Neural progenitor cell (in vitro differentiated cells): ENCODE measurements around the gene ASXL2.

Experiments used
- CTCF ChIP-seq: fragments of 200-600 bp; sonication (generic); IDR thresholded peaks from 2 replicates; pipeline ENCODE4 v1.5.1; 2017; ENCODE audit warnings: antibody characterized with exemption, mild to moderate bottlenecking
- EZH2 ChIP-seq: fragments of 200-600 bp; sonication (generic); IDR thresholded peaks from 2 replicates; pipeline ENCODE4 v1.6.1; 2017; ENCODE audit warnings: antibody characterized with exemption, mild to moderate bottlenecking, moderate library complexity

DNA sequence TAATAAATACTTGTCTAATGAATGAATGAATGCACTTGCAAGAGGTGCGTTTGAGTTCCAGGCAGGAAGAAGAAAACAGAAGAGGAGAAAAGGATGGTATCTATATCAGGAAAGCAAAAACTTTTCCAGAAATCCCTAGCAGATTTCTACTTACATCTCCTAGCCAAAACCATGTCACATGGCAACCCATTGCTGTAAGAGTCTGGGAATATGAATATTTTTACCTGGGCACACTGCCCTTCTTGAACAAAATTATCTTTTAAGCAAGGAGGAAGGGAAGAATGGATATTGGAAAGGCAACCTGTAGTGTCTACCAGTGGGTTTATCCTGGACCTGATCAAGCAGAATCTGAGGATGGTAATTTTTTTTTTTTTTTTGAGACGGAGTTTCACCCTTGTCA lies 44.2 kb upstream of the ASXL2 start:
- TF ChIP-seq CTCF (no peak), EZH2 (no peak)
